ENCODE measurements around the gene NRAS.

GRCh38 chr1:114715952-114716303 is 643 bp downstream of the NRAS start:
- TF ChIP-seq CTCF (IDR thresholded peaks at IDR 0.05) (no peak), POLR2A (IDR thresholded peaks at IDR 0.05) (no peak), POLR2AphosphoS5 (IDR thresholded peaks at IDR 0.05; ENCODE audit: insufficient read depth in 1 of 2, low read depth in 1 of 2) (no peak)
